ENCODE results near the gene TNNC2. TPM values are rescaled to one million over a fixed set of nuclear protein-coding genes. Genes with fewer than 3 reads are reported as not detected.

TNNC2 gene
- total and polyA plus RNA-seq, 9 of the 15 experiments (the other 6 are each of a cell fraction or from before 2014, with no cell fraction given), result not detected

- TF ChIP-seq MECOM (CRISPR knock-in tag; IDR thresholded peaks at IDR 0.05) (no peak), NKRF (IDR thresholded peaks at IDR 0.05; ENCODE audit: borderline replicate concordance) (no peak), ZNF551 (CRISPR knock-in tag; IDR thresholded peaks at IDR 0.05) (no peak)
- TF ChIP-seq, protein P1, sequence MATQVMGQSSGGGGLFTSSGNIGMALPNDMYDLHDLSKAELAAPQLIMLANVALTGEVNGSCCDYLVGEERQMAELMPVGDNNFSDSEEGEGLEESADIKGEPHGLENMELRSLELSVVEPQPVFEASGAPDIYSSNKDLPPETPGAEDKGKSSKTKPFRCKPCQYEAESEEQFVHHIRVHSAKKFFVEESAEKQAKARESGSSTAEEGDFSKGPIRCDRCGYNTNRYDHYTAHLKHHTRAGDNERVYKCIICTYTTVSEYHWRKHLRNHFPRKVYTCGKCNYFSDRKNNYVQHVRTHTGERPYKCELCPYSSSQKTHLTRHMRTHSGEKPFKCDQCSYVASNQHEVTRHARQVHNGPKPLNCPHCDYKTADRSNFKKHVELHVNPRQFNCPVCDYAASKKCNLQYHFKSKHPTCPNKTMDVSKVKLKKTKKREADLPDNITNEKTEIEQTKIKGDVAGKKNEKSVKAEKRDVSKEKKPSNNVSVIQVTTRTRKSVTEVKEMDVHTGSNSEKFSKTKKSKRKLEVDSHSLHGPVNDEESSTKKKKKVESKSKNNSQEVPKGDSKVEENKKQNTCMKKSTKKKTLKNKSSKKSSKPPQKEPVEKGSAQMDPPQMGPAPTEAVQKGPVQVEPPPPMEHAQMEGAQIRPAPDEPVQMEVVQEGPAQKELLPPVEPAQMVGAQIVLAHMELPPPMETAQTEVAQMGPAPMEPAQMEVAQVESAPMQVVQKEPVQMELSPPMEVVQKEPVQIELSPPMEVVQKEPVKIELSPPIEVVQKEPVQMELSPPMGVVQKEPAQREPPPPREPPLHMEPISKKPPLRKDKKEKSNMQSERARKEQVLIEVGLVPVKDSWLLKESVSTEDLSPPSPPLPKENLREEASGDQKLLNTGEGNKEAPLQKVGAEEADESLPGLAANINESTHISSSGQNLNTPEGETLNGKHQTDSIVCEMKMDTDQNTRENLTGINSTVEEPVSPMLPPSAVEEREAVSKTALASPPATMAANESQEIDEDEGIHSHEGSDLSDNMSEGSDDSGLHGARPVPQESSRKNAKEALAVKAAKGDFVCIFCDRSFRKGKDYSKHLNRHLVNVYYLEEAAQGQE (IDR thresholded peaks at IDR 0.05; ENCODE audit: borderline replicate concordance), result peak; percentile 30; the same call in 1 of the 2 replicates
- TF ChIP-seq, protein P1 (CRISPR knock-in tag; IDR thresholded peaks at IDR 0.05; ENCODE audit: low read depth), result no peak
- TF ChIP-seq, protein P2, sequence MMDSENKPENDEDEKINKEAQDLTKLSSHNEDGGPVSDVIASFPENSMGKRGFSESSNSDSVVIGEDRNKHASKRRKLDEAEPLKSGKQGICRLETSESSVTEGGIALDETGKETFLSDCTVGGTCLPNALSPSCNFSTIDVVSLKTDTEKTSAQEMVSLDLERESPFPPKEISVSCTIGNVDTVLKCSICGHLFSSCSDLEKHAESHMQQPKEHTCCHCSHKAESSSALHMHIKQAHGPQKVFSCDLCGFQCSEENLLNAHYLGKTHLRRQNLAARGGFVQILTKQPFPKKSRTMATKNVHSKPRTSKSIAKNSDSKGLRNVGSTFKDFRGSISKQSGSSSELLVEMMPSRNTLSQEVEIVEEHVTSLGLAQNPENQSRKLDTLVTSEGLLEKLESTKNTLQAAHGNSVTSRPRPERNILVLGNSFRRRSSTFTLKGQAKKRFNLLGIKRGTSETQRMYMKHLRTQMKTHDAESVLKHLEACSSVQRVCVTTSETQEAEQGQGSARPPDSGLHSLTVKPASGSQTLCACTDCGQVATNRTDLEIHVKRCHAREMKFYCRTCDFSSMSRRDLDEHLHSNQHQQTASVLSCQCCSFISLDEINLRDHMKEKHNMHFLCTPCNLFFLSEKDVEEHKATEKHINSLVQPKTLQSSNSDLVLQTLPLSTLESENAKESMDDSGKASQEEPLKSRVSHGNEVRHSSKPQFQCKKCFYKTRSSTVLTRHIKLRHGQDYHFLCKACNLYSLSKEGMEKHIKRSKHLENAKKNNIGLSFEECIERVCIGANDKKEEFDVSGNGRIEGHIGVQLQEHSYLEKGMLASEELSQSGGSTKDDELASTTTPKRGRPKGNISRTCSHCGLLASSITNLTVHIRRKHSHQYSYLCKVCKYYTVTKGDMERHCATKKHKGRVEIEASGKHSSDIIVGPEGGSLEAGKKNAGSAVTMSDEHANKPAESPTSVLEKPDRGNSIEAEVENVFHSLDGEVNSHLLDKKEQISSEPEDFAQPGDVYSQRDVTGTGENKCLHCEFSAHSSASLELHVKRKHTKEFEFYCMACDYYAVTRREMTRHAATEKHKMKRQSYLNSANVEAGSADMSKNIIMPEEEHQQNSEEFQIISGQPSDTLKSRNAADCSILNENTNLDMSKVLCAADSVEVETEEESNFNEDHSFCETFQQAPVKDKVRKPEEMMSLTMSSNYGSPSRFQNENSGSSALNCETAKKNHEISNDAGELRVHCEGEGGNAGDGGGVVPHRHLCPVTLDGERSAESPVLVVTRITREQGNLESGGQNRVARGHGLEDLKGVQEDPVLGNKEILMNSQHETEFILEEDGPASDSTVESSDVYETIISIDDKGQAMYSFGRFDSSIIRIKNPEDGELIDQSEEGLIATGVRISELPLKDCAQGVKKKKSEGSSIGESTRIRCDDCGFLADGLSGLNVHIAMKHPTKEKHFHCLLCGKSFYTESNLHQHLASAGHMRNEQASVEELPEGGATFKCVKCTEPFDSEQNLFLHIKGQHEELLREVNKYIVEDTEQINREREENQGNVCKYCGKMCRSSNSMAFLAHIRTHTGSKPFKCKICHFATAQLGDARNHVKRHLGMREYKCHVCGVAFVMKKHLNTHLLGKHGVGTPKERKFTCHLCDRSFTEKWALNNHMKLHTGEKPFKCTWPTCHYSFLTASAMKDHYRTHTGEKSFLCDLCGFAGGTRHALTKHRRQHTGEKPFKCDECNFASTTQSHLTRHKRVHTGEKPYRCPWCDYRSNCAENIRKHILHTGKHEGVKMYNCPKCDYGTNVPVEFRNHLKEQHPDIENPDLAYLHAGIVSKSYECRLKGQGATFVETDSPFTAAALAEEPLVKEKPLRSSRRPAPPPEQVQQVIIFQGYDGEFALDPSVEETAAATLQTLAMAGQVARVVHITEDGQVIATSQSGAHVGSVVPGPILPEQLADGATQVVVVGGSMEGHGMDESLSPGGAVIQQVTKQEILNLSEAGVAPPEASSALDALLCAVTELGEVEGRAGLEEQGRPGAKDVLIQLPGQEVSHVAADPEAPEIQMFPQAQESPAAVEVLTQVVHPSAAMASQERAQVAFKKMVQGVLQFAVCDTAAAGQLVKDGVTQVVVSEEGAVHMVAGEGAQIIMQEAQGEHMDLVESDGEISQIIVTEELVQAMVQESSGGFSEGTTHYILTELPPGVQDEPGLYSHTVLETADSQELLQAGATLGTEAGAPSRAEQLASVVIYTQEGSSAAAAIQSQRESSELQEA (IDR thresholded peaks at IDR 0.05; ENCODE audit: low read depth), result no peak
Observed at GRCh38 chr20:45823949-45824835, 2.9 kb downstream of the TNNC2 start (continued).

All from K562 (cell line).